ENCODE data around the gene EEA1.
"Not testable (repeated sequence)": the region's sequence is repeated elsewhere in the genome, so short reads cannot be mapped to it uniquely, and the experiment has no call there.

Gene EEA1

GRCh38 chr12:92928962-92929915 is at the start of gene EEA1:
Gene EEA1, minus strand, starts transcription at chr12:92929295. Its CDS starts 229 bp downstream, at chr12:92929066.
- peak; percentile 96 for DNase-seq (ENCODE audit: low read depth)

GRCh38 chr12:92978607-92979006 is 49.5 kb upstream of the EEA1 start:
- DNase-seq (ENCODE audit: low read depth) = no peak

DNA sequence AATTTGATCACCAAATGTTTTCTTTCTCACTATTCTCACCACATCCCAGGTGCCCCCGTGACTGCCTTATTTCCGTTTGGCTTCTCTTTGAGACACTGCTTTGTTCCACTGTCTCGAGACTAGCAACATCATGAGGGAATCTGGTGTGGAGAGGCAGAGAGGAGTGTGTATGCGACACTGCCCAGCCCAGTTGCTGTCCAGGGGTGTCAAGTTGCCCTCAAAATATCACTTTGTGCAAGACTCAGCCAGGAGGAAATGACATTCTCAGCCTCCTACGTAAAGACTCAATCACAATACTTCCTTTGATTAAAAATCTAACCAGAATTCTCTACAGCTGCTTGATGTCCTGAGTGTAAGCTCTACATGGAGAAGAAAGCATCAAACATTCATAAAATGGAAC is 48.2 kb upstream of the EEA1 start:
- no peak for DNase-seq (ENCODE audit: low read depth)

- DNase-seq (ENCODE audit: low read depth) = no peak
Observed at GRCh38 chr12:92974759-92975158, 45.7 kb upstream of the EEA1 start.

DNA sequence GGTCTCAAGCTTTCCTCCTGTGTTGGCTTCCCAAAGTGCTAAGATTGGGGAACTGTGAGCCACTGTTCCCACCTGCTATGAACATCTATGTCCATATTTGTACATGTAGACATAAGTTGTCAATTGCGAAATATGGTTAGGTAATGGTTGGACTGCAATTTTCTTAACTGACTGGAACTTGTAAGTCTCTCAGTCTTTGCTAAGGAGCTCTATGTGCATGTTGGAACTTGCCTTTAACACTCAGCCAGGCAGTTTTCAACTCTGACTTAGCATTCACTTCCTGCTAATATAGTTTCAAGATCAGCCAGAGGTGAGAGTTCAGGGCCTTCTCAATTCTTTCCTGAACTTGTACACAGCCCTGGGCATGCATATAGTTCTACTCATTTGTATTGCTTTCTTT is 44.5 kb upstream of the EEA1 start:
- DNase-seq (ENCODE audit: low read depth) = no peak

- DNase-seq (ENCODE audit: low read depth) = no peak
Observed at GRCh38 chr12:92971859-92972524, 42.9 kb upstream of the EEA1 start.

DNA sequence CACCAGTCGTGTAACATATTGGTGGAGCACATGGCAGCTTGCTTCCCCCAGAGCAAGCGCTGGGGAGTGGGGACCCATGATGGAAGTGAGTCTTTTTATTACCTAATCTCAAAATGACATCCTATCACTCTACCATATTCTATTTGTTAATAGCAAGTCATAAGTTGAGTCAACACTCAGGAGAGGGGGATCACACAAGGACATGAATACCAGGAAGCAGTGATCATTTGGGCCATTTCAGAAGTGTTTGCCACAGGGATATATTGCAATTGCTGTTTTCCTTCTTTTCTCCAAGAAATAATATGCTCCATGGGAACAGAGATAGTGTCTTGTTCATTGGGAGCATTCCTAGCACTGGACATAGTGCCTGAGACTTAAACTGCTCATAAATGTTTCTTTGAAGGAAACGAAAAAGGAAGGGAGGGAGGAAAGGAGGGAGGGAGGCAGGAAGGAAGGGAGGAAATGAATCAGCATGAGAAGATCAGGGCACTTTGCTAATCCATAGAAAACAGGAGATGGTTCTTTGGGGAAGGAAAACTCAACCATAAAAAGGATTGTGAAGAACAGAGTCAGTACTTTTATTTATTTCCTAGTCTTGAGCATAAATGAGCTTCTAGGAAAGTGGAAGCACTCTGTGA is 39.2 kb upstream of the EEA1 start:
- DNase-seq (ENCODE audit: low read depth) = no peak

DNA sequence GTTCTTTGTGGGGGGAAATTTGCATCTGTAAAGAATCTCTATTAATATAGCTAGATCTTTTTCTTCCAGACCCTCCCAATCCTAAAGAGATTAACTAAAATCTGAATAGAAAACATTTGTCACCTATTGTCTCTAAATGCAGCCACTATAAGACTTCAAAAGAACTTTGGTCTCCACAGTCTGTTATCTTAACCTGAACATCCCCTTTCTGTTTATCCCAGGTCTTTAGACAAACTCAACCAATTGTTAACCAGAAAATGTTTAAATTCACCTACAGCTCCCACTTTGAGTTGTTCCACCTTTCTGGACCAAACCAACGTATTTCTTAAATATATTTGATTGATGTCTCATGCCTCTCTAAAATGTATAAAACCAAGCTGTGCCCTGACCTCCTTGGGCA is 35.3 kb upstream of the EEA1 start:
- DNase-seq (ENCODE audit: low read depth) = not testable (repeated sequence)

DNA sequence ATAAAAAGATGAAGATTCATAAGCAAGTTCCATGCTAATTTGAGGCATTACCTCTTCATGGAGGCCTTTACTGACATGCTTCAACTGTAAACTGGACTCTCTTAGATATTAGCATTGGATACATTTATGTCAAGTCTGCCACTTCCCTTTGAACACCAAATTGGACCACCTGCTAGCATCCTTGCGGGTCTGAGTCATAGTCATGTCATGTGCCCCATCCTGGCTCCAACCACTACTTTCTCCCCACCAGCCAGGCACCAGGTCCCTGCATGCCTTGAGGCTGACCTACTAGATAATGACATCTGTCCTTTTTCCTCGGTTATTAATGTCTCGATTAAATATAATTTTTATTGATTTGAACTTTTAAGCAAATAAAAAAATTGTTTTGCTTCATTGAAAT is 32.9 kb upstream of the EEA1 start:
- no peak for DNase-seq (ENCODE audit: low read depth)

GRCh38 chr12:92955997-92956663 is 27.0 kb upstream of the EEA1 start:
- no peak for DNase-seq (ENCODE audit: low read depth)

GRCh38 chr12:92953747-92954146 is 24.7 kb upstream of the EEA1 start:
- DNase-seq (ENCODE audit: low read depth) = no peak

DNA sequence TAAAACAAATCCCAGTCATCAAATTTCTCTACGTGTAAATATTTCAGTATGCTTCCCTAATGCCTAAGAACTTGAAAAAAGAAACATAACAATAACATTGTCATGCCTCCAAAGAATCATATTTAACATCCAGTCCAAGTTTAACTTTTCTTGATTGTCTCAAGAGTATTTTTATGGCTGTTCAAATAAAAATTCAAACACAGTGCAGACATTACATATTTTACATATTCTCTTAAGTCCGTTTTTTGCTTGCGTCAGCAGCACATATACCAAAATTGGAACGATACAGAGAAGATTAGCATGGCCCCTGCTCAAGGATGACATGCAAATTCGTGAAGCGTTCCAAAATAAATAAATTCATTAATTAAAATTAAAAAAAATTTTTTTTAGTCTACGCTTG is 23.3 kb upstream of the EEA1 start:
- DNase-seq (ENCODE audit: low read depth) = no peak

DNA sequence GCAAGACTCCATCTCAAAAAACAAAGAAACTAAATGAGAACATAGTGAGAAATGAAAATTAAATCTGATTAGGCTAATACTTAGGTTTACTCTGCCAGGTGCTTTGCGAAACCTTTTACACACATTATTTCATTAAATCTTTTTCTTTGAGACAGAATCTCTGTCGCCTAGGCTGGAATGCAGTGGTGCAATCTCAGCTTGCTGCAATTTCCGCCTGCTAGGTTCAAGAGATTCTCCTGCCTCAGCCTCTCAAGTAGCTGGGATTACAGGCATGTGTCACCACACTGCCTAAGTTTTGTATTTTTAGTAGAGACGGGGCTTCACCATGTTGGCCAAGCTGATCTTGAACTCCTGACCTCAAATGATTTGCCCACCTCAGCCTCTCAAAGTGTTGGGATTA is 21.9 kb upstream of the EEA1 start:
- DNase-seq (ENCODE audit: low read depth) = no peak

GRCh38 chr12:92950011-92950410 is 20.9 kb upstream of the EEA1 start:
- no peak for DNase-seq (ENCODE audit: low read depth)

- no peak for DNase-seq (ENCODE audit: low read depth)
Observed at GRCh38 chr12:92949466-92949865, 20.4 kb upstream of the EEA1 start.

DNA sequence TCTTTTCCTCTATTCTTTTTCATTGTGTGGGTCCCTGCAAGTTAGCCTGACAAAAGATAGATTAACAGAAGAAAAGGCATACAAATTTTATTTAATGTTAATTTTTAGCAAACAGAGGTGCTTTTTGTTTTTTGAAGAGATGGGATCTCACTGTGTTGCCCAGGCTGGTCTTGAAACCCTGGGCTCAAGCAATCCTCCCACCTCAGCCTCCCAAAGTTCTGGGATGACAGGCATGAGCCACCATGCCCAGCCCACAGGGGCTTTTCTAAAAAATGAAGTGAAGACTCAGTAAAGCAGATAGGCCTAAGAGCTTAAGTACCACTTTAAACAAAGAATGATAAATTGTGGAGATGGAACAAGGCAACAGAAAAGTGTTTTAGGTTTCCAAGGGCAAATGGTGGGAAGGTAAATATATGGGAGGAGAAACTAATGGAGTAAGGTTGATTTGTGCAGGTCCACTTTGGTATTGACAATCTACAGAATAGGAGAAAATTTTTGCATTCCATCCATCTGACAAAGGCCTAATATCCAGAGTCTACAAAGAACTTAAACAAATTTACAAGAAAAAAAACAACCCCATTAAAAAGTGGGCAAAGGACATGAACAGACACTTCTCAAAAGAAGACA is 18.6 kb upstream of the EEA1 start:
- no peak for DNase-seq (ENCODE audit: low read depth)

DNA sequence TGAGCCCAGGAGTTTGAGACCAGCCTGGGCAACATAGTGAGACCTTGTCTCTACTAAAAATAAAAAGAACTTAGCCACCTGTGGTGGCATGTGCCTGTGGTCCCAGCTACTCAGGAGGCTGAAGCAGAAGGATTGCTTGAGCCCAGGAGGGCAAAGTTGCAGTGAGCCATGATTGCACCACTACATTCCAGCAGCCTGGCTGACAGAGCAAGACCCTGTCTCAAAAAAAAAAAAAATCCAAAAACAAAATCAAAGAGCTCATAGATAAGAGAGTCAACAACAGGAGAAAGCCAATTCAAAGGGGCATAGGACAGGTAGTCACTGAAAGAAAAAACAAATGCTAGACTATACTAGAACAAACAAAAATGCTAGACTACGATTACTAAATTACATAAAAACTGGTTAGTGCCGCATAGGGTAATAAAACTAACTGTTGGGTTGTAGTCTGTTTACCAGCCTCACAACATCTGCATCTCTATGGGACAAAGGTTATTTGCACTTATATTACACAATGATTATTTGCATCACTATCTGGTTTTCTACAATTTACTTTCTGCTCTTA is 16.6 kb upstream of the EEA1 start:
- DNase-seq (ENCODE audit: low read depth) = no peak

GRCh38 chr12:92943482-92944250 is 14.6 kb upstream of the EEA1 start:
- DNase-seq (ENCODE audit: low read depth) = no peak

- DNase-seq (ENCODE audit: low read depth) = no peak
Observed at GRCh38 chr12:92942905-92943304, 13.8 kb upstream of the EEA1 start.

- DNase-seq (ENCODE audit: low read depth) = no peak
Observed at GRCh38 chr12:92939116-92939515, 10.0 kb upstream of the EEA1 start.

GRCh38 chr12:92938638-92939037 is 9.5 kb upstream of the EEA1 start:
- DNase-seq (ENCODE audit: low read depth) = no peak

Measured in stimulated activated CD8-positive, alpha-beta memory T cell treated with anti-CD3 and anti-CD28 coated beads, Interleukin-12 subunit alpha, Interleukin-12 subunit beta, amount 100 ng/mL, for 4 hours (primary cell).